Adrenal gland (tissue), 12 donors: ENCODE data around the gene RAB10. TPM values are rescaled to one million over a fixed set of nuclear protein-coding genes. Genes with fewer than 3 reads are reported as not detected.
A peak's percentile ranks its signal among the peaks of the same experiment; 100 is the strongest.
"Not testable (repeated sequence)": the region's sequence is repeated elsewhere in the genome, so short reads cannot be mapped to it uniquely, and the experiment has no call there.

Source experiments
- DNase-seq, 7 donors: peaks; one replicate each; pipeline ENCODE4 v3.0.0-alpha.2; 2019 to 2020
- H3K27ac ChIP-seq, 5 donors: fragments of 200-600 bp; sonication (generic) in 4 of 5; 1 replicate in 3 of 5; 2 replicates in 2 of 5; pipeline versions ENCODE4 v1.5.1 to v1.8.0; 2016 to 2020; ENCODE audit warnings: mild to moderate bottlenecking in 1 of 5
- H3K27me3 ChIP-seq: fragments of 200-600 bp; 2 replicates; pipeline ENCODE4 v1.8.0; 2021
- H3K36me3 ChIP-seq, 2 donors: fragments of 200-600 bp; replicated peaks in 1 of 2; 1 replicate in 1 of 2; 2 replicates in 1 of 2; pipeline versions ENCODE4 v1.5.1 to v1.8.0; 2018 to 2022
- H3K4me1 ChIP-seq, 2 donors: fragments of 200-600 bp; replicated peaks in 1 of 2; 1 replicate in 1 of 2; 2 replicates in 1 of 2; pipeline versions ENCODE4 v1.5.1 to v1.8.0; 2018 to 2021
- H3K4me3 ChIP-seq, 4 donors: fragments of 200-600 bp; sonication (generic) in 3 of 4; one replicate each; pipeline ENCODE4 v1.5.1; 2016 to 2018
- H3K9me3 ChIP-seq, 3 donors: fragments of 200-600 bp; sonication (generic) in 1 of 3; replicated peaks in 1 of 3; 1 replicate in 2 of 3; 2 replicates in 1 of 3; pipeline versions ENCODE4 v1.5.1 to v1.8.0; 2016 to 2021
- CTCF ChIP-seq, 6 experiments: fragments of 450-650 bp in 4 of 6; fragments of 200-600 bp in 2 of 6; sonication (generic) in 1 of 6; IDR thresholded peaks; 1 replicate in 5 of 6; 2 replicates in 1 of 6; pipeline versions ENCODE4 v1.5.1 to v1.8.0; 2016 to 2021; ENCODE audit warnings: antibody characterized with exemption in 6 of 6, mild to moderate bottlenecking in 2 of 6, moderate library complexity in 1 of 6
- POLR2A ChIP-seq, 2 donors: fragments of 450-650 bp; IDR thresholded peaks; one replicate each; pipeline ENCODE4 v1.6.1; 2017; ENCODE audit warnings: antibody characterized with exemption in 2 of 2, mild to moderate bottlenecking in 2 of 2, moderate library complexity in 1 of 2
- WGBS, 4 donors: extraction: QIAGEN DNeasy Blood & Tissue Kit in 2 of 4; methylation state at CpG; one replicate each; pipeline versions ENCODE4 v1.1.5 to v1.1.7; 2013 to 2017; 5-methylcytosine and 5-hydroxymethylcytosine counted together
- intact Hi-C, 2 donors: fragments of 100-400 bp; cut with DNase I; formaldehyde crosslinking; loops; one replicate each; pipeline versions ENCODE4 v1.14.1 to v1.15.0; 2022 to 2023
- polyA plus RNA-seq, 3 donors: library from polyadenylated mRNA; stranded (reverse); fragments of 200-250 nt in 2 of 3; fragments of 350-450 nt in 1 of 3; fragmentation: Illumina TruSeq in 1 of 3; extraction: RNeasy Lipid Tissue Mini Kit (QIAGEN cat#74804) in 1 of 3; gene quantifications; one replicate each; pipeline ENCODE4 v1.2.3, GENCODE V29; 2013 to 2014
- total RNA-seq, 9 donors: library from RNA; depleted of rRNA in 4 of 9; stranded (reverse); fragments of >200 nt in 4 of 9; fragments of 120-200 nt in 1 of 9; fragmentation: NEBNext Ultra II Directional in 1 of 9; extraction: Animal tissue kit (Norgen Biotek cat#: 25700) in 1 of 9; gene quantifications; one replicate each; pipeline versions ENCODE4 v1.1.0 to v1.2.4, GENCODE V29; 2013 to 2023
- donor health status: healthy with polysubstance abuse.
- donor health status: Bipolar disorder and iron deficiency.
- donor health status: DM: yes; HTN: yes; CAD: no.
- donor health status: DM: no; HTN: no; CAD: no.
- donor health status: DM: no; HTN: no; CAD: no.
- donor health status: DM: yes; HTN: yes; CAD: no.

Gene RAB10
- total and polyA plus RNA-seq, 12 donors, result 31.8 to 369 (median 153) TPM

- Histone ChIP-seq H3K4me1 (peaks cover 34 to 46% of the 10 kb centered on the region in 2 donors), H3K27me3 (no peaks in the 10 kb centered on the region), H3K27ac (peak overlapping the region; percentile 9 to 83 (median 52)), H3K4me3 (no peak overlapping the region), H3K9me3 (no peaks in the 10 kb centered on the region), H3K36me3 (no peaks in the 10 kb centered on the region)
- intact Hi-C loops, result no loop called here
- WGBS, 4 donors, result 73 to 75% (median 75%) methylated on average over 13 of the region's 13 CpGs
- TF ChIP-seq POLR2A (IDR thresholded peaks at IDR 0.05), result no peak
- TF ChIP-seq CTCF (IDR thresholded peaks at IDR 0.05), result no peak
- peak in 1 of 7 donors; percentile 34 for DNase-seq
These were observed 17.7 kb upstream of the RAB10 start for GRCh38 chr2:26016012-26016705.

GRCh38 chr2:26016706-26017045 lies 17.2 kb upstream of the RAB10 start:
- Histone ChIP-seq H3K4me1 (peaks cover 33 to 41% of the 10 kb centered on the region in 2 donors), H3K27ac (peak overlapping the region in 4 of 5 donors; percentile 26 to 84 (median 83))
- intact Hi-C loops, H3K27me3 ChIP-seq, H3K9me3 ChIP-seq, H3K36me3 ChIP-seq, H3K4me3 ChIP-seq: not testable (repeated sequence)
- DNase-seq, result peak in 1 of 7 donors; percentile 23
- 66 to 75% (median 72%) methylated on average over 4 of the region's 4 CpGs for WGBS, 4 donors

- 84 to 91% (median 88%) methylated on average over 5 of the region's 5 CpGs for WGBS, 4 donors
- TF ChIP-seq CTCF (IDR thresholded peaks at IDR 0.05) (no peak), POLR2A (IDR thresholded peaks at IDR 0.05) (no peak)
- H3K27me3 ChIP-seq, result no peaks in the 10 kb centered on the region
- no peaks in the 10 kb centered on the region for H3K9me3 ChIP-seq
- intact Hi-C loops, result no loop called here
- no peak for DNase-seq
- H3K4me1 ChIP-seq, result peaks cover 26 to 32% of the 10 kb centered on the region in 2 donors
- no peak overlapping the region for H3K4me3 ChIP-seq
- peak overlapping the region; percentile 1 to 84 (median 83) for H3K27ac ChIP-seq
- H3K36me3 ChIP-seq, result no peaks in the 10 kb centered on the region
These were observed 16.3 kb upstream of the RAB10 start for GRCh38 chr2:26017464-26018183.

- H3K4me3 ChIP-seq, result no peak overlapping the region
- H3K9me3 ChIP-seq, result no peaks in the 10 kb centered on the region
- peaks cover 21 to 25% of the 10 kb centered on the region in 2 donors for H3K4me1 ChIP-seq
- H3K27ac ChIP-seq, result peak overlapping the region; percentile 1 to 84 (median 83)
- peak; percentile 84 to 97 (median 96) for DNase-seq
- 25 to 36% (median 31%) methylated on average over 3 of the region's 3 CpGs for WGBS, 4 donors
- intact Hi-C loops, result no loop called here
- no peaks in the 10 kb centered on the region for H3K36me3 ChIP-seq
- no peaks in the 10 kb centered on the region for H3K27me3 ChIP-seq
- peak in 1 of 2 donors; percentile 55 for TF ChIP-seq POLR2A (IDR thresholded peaks at IDR 0.05)
- TF ChIP-seq CTCF (IDR thresholded peaks at IDR 0.05), result no peak
These were observed 15.5 kb upstream of the RAB10 start for GRCh38 chr2:26018184-26019055.
